Upper lobe of left lung (tissue), 4 donors: ENCODE measurements around the gene TMEM63A.

Experiments
- POLR2A ChIP-seq, 4 donors: fragments of 450-650 bp; IDR thresholded peaks; one replicate each; pipeline ENCODE4 v1.5.1; 2016 to 2017; ENCODE audit warnings: antibody characterized with exemption in 4 of 4, mild to moderate bottlenecking in 2 of 4
- POLR2AphosphoS5 ChIP-seq, 2 donors: sonication (generic); formaldehyde crosslinking; IDR thresholded peaks; one replicate each; pipeline ENCODE4 v1.5.1; 2017; ENCODE audit warnings: antibody characterized with exemption in 2 of 2
- TF ChIP-seq, protein P1 (sequence below), 6 experiments: fragments of 450-650 bp in 4 of 6; fragments of 200-600 bp in 2 of 6; sonication (generic) in 2 of 6; IDR thresholded peaks; one replicate each; pipeline ENCODE4 v1.5.1; 2016 to 2019; ENCODE audit warnings: antibody characterized with exemption in 6 of 6

DNA sequence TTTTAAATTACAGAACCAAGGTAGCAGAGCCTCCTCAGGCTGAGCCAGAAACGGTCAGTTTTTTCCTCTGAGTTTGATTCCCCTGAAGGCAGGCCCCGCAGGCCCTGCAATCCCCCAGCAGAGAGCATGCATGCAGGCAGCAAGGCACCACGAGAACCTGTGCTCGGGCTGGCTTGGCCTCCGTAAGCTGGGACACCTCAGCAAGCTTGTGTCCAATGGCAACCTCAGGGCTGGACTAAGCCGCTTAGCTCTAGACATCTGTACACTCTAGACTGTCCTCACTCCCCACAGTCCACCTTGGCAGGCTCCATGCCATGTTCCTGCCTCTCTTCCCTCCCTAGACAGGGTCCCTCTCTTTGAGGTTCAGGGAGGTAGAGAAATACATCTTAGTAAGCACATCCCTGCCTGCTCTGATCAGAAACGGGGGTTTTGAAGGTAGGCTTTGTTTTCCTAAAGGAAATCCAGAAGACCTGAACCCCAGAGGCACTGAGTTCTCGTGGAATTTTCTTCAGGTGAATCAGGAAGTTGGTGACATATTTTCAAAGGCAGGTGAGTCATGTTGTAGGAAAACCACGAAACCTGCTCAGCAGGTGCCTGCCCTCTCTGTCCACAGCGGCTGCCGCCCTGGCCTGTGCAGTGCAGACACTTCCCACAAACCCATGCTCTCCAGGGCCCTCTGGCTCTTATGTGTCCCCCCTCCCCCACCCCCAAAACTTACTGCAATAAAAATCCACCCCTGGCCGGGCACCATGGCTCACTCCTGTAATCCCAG, 7.0 kb downstream of the TMEM63A start:
- TF ChIP-seq, protein P1, sequence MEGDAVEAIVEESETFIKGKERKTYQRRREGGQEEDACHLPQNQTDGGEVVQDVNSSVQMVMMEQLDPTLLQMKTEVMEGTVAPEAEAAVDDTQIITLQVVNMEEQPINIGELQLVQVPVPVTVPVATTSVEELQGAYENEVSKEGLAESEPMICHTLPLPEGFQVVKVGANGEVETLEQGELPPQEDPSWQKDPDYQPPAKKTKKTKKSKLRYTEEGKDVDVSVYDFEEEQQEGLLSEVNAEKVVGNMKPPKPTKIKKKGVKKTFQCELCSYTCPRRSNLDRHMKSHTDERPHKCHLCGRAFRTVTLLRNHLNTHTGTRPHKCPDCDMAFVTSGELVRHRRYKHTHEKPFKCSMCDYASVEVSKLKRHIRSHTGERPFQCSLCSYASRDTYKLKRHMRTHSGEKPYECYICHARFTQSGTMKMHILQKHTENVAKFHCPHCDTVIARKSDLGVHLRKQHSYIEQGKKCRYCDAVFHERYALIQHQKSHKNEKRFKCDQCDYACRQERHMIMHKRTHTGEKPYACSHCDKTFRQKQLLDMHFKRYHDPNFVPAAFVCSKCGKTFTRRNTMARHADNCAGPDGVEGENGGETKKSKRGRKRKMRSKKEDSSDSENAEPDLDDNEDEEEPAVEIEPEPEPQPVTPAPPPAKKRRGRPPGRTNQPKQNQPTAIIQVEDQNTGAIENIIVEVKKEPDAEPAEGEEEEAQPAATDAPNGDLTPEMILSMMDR (IDR thresholded peaks at IDR 0.05) = no peak
- no peak for TF ChIP-seq POLR2A (IDR thresholded peaks at IDR 0.05)
- TF ChIP-seq POLR2AphosphoS5 (IDR thresholded peaks at IDR 0.05) = no peak
